PC-3 (cell line): ENCODE measurements around the gene KCNK18.

ENCODE experiments used
- CTCF ChIP-seq: fragments of 300-600 bp; sonication (generic); conservative IDR thresholded peaks from 2 replicates; pipeline ENCODE4 v1.5.1; 2017; ENCODE audit warnings: antibody characterized with exemption, low read depth, mild to moderate bottlenecking, low read length
- EZH2phosphoT487 ChIP-seq: fragments of 300-600 bp; sonication (generic); IDR thresholded peaks from 2 replicates; pipeline ENCODE4 v1.6.1; 2018; ENCODE audit warnings: mild to moderate bottlenecking, antibody characterized with exemption, low read length, borderline replicate concordance

- TF ChIP-seq CTCF (no peak), EZH2phosphoT487 (no peak)
Observed at GRCh38 chr10:117197189-117197588, at the start of gene KCNK18.
